HCT116 (cell line): ENCODE results near the gene POLA1. TPM values are rescaled to one million over a fixed set of nuclear protein-coding genes. Genes with fewer than 3 reads are reported as not detected.
"Not testable (repeated sequence)": the region's sequence is repeated elsewhere in the genome, so short reads cannot be mapped to it uniquely, and the experiment has no call there.

Source experiments
- ATAC-seq: fragments of 200-7000 bp; cut with Tn5 transposase; 2 replicates; pipeline ENCODE4 v1.9.1; 2020; ENCODE audit warnings: mild to moderate bottlenecking, moderate library complexity
- BruUV-seq: library from RNA; stranded (reverse); fragments of 400-500 nt; replicated peaks from 2 replicates; lab custom pipeline; 2021; lab: Mats Ljungman, UMichigan
- CTCF ChIA-PET: fragments of 300-600 bp; sonication (Branson Sonifier 250); formaldehyde crosslinking; loops from one replicate; lab custom pipeline; 2021; ENCODE audit warnings: antibody characterized with exemption; lab: Charles Lee
- POLR2A ChIA-PET: fragments of 300-600, 350-600 bp; sonication (Branson Sonifier 250); formaldehyde crosslinking; loops from one replicate; lab custom pipeline; 2021; ENCODE audit warnings: antibody characterized with exemption; lab: Charles Lee
- RAD21 ChIA-PET, 2 experiments: fragments of 300-600 bp; sonication (Branson Sonifier 250); formaldehyde crosslinking; loops; one replicate each; lab custom pipeline; 2023; ENCODE audit warnings: low total read pairs in 2 of 2; ENCODE audit not compliant: uncharacterized antibody in 2 of 2, unreplicated experiment in 2 of 2, low non-redundant PET in 1 of 2; lab: Charles Lee
- DNase-seq: peaks from one replicate; pipeline ENCODE4 v3.0.0-alpha.2; 2010; ENCODE audit warnings: low read depth, low spot score
- H2AFZ ChIP-seq: fragments of 200-600 bp; shearing (Covaris generic), sonication (generic); 2 replicates; pipeline ENCODE4 v1.6.1; 2017; ENCODE audit warnings: low read depth, mixed run types, mixed read lengths, antibody characterized with exemption, low read length; ENCODE audit not compliant: poor library complexity, severe bottlenecking
- H3K27ac ChIP-seq: 2 replicates; pipeline ENCODE4 v1.5.1; 2012; ENCODE audit warnings: low read depth, low read length
- H3K27me3 ChIP-seq: fragments of 200-600 bp; sonication (generic); 2 replicates; pipeline ENCODE4 v1.6.1; 2016; ENCODE audit warnings: mixed run types, low read length, mixed read lengths; ENCODE audit not compliant: insufficient read depth
- H3K36me3 ChIP-seq, 2 experiments: fragments of 200-500 bp in 1 of 2; fragments of 200-600 bp in 1 of 2; sonication (Bioruptor generic) in 1 of 2; sonication (generic) in 1 of 2; 2 replicates each; pipeline versions ENCODE4 v1.5.1 to v1.6.1; 2014 to 2016; ENCODE audit warnings: low read length in 2 of 2, inconsistent platforms in 1 of 2, mixed read lengths in 1 of 2, mixed run types in 1 of 2; ENCODE audit not compliant: insufficient read depth in 2 of 2, control insufficient read depth in 1 of 2
- H3K4me1 ChIP-seq, 2 experiments: fragments of 200-600 bp in 1 of 2; sonication (generic) in 1 of 2; 2 replicates each; pipeline versions ENCODE4 v1.5.1 to v1.6.1; 2012 to 2017; ENCODE audit warnings: low read length in 2 of 2, inconsistent platforms in 1 of 2, mild to moderate bottlenecking in 1 of 2, mixed read lengths in 1 of 2, mixed run types in 1 of 2, moderate library complexity in 1 of 2; ENCODE audit not compliant: insufficient read depth in 2 of 2, control insufficient read depth in 1 of 2
- H3K4me2 ChIP-seq: fragments of 200-600 bp; sonication (generic); 2 replicates; pipeline ENCODE4 v1.6.1; 2017; ENCODE audit warnings: mixed run types, low read length, mixed read lengths
- H3K4me3 ChIP-seq, 2 experiments: fragments of 200-600 bp in 1 of 2; sonication (generic) in 1 of 2; replicated peaks in 1 of 2; 2 replicates each; pipeline ENCODE4 v1.5.1; 2011 to 2016; ENCODE audit warnings: low read length in 2 of 2, control low read depth in 1 of 2, low read depth in 1 of 2, mild to moderate bottlenecking in 1 of 2, mixed read lengths in 1 of 2, mixed run types in 1 of 2
- H3K79me2 ChIP-seq: fragments of 200-600 bp; sonication (generic); 2 replicates; pipeline ENCODE4 v1.6.1; 2017; ENCODE audit warnings: mild to moderate bottlenecking, mixed run types, low read length, moderate library complexity, mixed read lengths; ENCODE audit not compliant: insufficient read depth
- H3K9ac ChIP-seq: fragments of 200-600 bp; sonication (generic); 2 replicates; pipeline ENCODE4 v1.6.1; 2016; ENCODE audit warnings: low read length, mixed read lengths
- H3K9me2 ChIP-seq: fragments of 200-600 bp; sonication (generic), shearing (Covaris generic); 2 replicates; pipeline ENCODE4 v1.6.1; 2017; ENCODE audit warnings: mixed run types, mild to moderate bottlenecking, moderate library complexity; ENCODE audit not compliant: insufficient read depth
- H3K9me3 ChIP-seq, 2 experiments: fragments of 200-500 bp in 1 of 2; fragments of 200-600 bp in 1 of 2; sonication (Bioruptor generic) in 1 of 2; sonication (generic) in 1 of 2; 2 replicates each; pipeline ENCODE4 v1.6.1; 2014 to 2017; ENCODE audit warnings: low read length in 2 of 2, mixed read lengths in 2 of 2, inconsistent platforms in 1 of 2, low read depth in 1 of 2, mild to moderate bottlenecking in 1 of 2, mixed run types in 1 of 2, moderate library complexity in 1 of 2; ENCODE audit not compliant: control insufficient read depth in 1 of 2, insufficient read depth in 1 of 2
- H4K20me1 ChIP-seq: fragments of 200-600 bp; sonication (generic), shearing (Covaris generic); 2 replicates; pipeline ENCODE4 v1.6.1; 2017; ENCODE audit warnings: mixed run types, mild to moderate bottlenecking, moderate library complexity; ENCODE audit not compliant: insufficient read depth
- CEBPB ChIP-seq: IDR thresholded peaks from 2 replicates; pipeline ENCODE4 v1.6.1; 2012; ENCODE audit warnings: low read depth
- RAD21 ChIP-seq: IDR thresholded peaks from 2 replicates; pipeline ENCODE4 v1.6.1; 2012; ENCODE audit warnings: low read depth, mild to moderate bottlenecking
- SIN3A ChIP-seq: IDR thresholded peaks from 2 replicates; pipeline ENCODE4 v1.6.1; 2012; ENCODE audit warnings: low read depth
- ZBTB33 ChIP-seq: IDR thresholded peaks from 2 replicates; pipeline ENCODE4 v1.6.1; 2011; ENCODE audit warnings: mild to moderate bottlenecking, low read length, moderate library complexity; ENCODE audit not compliant: insufficient replicate concordance; ENCODE audit errors: extremely low read depth
- intact Hi-C: fragments of 100-400 bp; cut with micrococcal nuclease; formaldehyde crosslinking; loops from 2 replicates; pipeline ENCODE4 v1.10.0; 2022
- total RNA-seq: library from RNA; stranded (reverse); gene quantifications from one replicate; pipeline ENCODE4 v1.2.1, GENCODE V29; 2021; ENCODE audit not compliant: unreplicated experiment
- TF ChIP-seq, protein P1 (sequence below), 3 experiments: fragments of 200-600 bp in 1 of 3; sonication (generic) in 1 of 3; IDR thresholded peaks in 2 of 3; conservative IDR thresholded peaks in 1 of 3; 2 replicates each; pipeline ENCODE4 v1.5.1; 2012 to 2017; ENCODE audit warnings: low read depth in 2 of 3, low read length in 2 of 3, antibody characterized with exemption in 1 of 3, borderline replicate concordance in 1 of 3, control low read depth in 1 of 3, mild to moderate bottlenecking in 1 of 3, mixed read lengths in 1 of 3, mixed run types in 1 of 3, moderate library complexity in 1 of 3; ENCODE audit not compliant: insufficient read depth in 1 of 3
- TF ChIP-seq, protein P2 (sequence below): IDR thresholded peaks from 2 replicates; pipeline ENCODE4 v1.6.1; 2012

The POLA1 gene
- total RNA-seq, 1 experiment from 2014 or later = 27.0 TPM

DNA sequence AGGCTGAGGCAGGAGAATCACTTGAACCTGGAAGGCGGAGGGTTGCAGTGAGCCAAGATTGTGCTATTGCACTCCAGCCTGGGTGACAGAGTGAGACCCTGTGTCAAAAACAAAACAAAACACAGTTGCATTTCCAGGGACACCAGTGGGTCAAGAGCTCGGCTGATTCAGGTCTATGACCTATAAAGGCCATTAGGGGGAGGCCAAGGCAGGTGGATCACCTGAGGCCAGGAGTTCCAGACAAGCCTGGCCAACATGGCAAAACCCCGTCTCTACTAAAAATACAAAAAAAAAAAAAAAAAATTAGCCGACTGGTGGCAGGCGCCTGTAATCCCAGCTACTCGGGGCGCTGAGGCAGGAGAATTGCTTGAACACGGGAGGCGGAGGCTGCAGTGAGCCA lies 38.0 kb upstream of the POLA1 start:
- H3K9me2 ChIP-seq, H3K27ac ChIP-seq, H3K79me2 ChIP-seq, H4K20me1 ChIP-seq, H3K36me3 ChIP-seq, intact Hi-C loops, H2AFZ ChIP-seq, BruUV-seq, RAD21 ChIA-PET, H3K4me3 ChIP-seq, H3K27me3 ChIP-seq, H3K4me2 ChIP-seq, DNase-seq, H3K4me1 ChIP-seq, POLR2A ChIA-PET, H3K9ac ChIP-seq, H3K9me3 ChIP-seq: not testable (repeated sequence)
- peak; percentile 63 for ATAC-seq
- TF ChIP-seq, protein P1, sequence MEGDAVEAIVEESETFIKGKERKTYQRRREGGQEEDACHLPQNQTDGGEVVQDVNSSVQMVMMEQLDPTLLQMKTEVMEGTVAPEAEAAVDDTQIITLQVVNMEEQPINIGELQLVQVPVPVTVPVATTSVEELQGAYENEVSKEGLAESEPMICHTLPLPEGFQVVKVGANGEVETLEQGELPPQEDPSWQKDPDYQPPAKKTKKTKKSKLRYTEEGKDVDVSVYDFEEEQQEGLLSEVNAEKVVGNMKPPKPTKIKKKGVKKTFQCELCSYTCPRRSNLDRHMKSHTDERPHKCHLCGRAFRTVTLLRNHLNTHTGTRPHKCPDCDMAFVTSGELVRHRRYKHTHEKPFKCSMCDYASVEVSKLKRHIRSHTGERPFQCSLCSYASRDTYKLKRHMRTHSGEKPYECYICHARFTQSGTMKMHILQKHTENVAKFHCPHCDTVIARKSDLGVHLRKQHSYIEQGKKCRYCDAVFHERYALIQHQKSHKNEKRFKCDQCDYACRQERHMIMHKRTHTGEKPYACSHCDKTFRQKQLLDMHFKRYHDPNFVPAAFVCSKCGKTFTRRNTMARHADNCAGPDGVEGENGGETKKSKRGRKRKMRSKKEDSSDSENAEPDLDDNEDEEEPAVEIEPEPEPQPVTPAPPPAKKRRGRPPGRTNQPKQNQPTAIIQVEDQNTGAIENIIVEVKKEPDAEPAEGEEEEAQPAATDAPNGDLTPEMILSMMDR (IDR thresholded peaks at IDR 0.05 in 2 of 3, conservative IDR thresholded peaks at IDR 0.05 in 1 of 3; ENCODE audit: borderline replicate concordance in 1 of 3, insufficient read depth in 1 of 3, low read depth in 2 of 3, low read length in 2 of 3) = 0 out of 6 replicates have a peak, but pooled peaks of 1 of the 3 experiments have one; percentile 8
- CTCF ChIA-PET = interaction anchor here (0.7 kb wide), 1 partner anchor 21 kb away, joined by 6 read pairs; no protein-coding TSS in a partner anchor

DNA sequence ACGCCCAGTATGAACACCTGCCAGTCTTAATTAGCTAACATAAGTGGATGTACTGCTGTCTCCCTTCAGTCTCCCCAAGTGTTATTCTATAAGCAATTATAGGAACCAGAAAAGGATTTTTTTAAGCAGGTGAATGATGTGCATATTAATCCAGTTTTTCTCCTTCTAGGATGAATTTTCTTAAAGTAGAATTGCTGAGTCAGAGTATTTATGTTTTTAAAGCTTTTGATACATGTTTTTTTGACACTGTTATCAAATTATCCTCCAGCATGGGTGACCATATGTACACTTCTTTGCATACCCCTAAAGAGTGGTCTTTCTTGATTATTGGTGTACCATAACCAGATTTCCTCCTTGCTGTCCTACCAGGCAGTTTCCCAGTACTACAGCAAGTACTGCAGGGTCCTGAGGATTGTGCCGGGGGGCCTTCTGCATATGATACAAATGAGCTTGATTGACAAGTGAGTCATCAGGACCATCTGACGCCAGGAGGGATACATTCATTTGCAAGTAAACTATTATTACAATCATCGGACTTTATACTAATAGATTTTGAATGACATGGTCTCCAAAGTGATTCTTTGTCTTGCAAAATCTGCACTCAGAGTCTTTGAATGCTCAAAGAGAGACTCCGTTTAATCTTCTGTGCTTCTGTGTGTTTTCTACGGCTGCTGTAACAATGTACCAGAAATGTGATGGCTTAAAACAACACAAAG lies 35.9 kb upstream of the POLA1 start:
- no peak for ATAC-seq
- TF ChIP-seq, protein P1 (IDR thresholded peaks at IDR 0.05 in 2 of 3, conservative IDR thresholded peaks at IDR 0.05 in 1 of 3; ENCODE audit: borderline replicate concordance in 1 of 3, insufficient read depth in 1 of 3, low read depth in 2 of 3, low read length in 2 of 3) = no peak
- TF ChIP-seq, protein P2, sequence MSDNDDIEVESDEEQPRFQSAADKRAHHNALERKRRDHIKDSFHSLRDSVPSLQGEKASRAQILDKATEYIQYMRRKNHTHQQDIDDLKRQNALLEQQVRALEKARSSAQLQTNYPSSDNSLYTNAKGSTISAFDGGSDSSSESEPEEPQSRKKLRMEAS = no peak
- no peak for TF ChIP-seq RAD21
- no peak for TF ChIP-seq SIN3A
- no peak for TF ChIP-seq CEBPB
- no peak for TF ChIP-seq ZBTB33

More for the DNA sequence above, 35.9 kb upstream of the POLA1 start:
- no peak for DNase-seq
- RAD21 ChIA-PET = no interaction called here
- intact Hi-C loops = no loop called here
- BruUV-seq = no TSS peak
- H3K27me3 ChIP-seq = no peaks in the 10 kb centered on the region
- H3K9ac ChIP-seq = no peak overlapping the region
- no peaks in the 10 kb centered on the region for H3K4me1 ChIP-seq
- CTCF ChIA-PET = no interaction called here
- no peak overlapping the region for H3K27ac ChIP-seq
- no peaks in the 10 kb centered on the region for H3K36me3 ChIP-seq
- no peaks in the 10 kb centered on the region for H3K79me2 ChIP-seq
- no peak overlapping the region for H3K4me2 ChIP-seq
- no peaks in the 10 kb centered on the region; the same call in 1 of the 2 replicates for H4K20me1 ChIP-seq
- H3K4me3 ChIP-seq = no peak overlapping the region
- H2AFZ ChIP-seq = no peak overlapping the region
- POLR2A ChIA-PET = no interaction called here
- H3K9me3 ChIP-seq = no peaks in the 10 kb centered on the region
- H3K9me2 ChIP-seq = no peaks in the 10 kb centered on the region
